ENCODE measurements around the gene KHDC1L. TPM values are rescaled to one million over a fixed set of nuclear protein-coding genes. Genes with fewer than 3 reads are reported as not detected.
"Not testable (repeated sequence)": the region's sequence is repeated elsewhere in the genome, so short reads cannot be mapped to it uniquely, and the experiment has no call there.

Gene KHDC1L
- total RNA-seq, 3 donors from 2014 or later = not detected

DNA sequence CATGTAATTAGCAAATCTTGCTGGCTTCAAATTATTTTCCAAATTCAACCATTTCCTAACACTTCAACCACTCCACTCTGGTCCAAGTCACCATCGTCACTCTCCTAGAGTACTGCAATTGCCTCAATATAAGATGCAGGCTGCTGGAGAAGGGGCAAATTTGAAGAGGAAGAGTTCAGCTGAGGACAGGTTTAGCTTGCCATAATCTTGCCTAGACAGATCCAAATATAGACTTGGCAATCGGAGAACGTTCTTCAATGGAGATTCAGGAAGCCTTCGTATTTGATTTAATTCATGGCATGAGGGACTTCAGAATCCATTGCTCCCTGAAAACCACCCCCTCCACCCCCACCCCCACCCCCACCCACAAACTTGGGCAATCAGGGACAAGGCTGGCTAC is 15.4 kb upstream of the KHDC1L start:
- TF ChIP-seq, protein P1, sequence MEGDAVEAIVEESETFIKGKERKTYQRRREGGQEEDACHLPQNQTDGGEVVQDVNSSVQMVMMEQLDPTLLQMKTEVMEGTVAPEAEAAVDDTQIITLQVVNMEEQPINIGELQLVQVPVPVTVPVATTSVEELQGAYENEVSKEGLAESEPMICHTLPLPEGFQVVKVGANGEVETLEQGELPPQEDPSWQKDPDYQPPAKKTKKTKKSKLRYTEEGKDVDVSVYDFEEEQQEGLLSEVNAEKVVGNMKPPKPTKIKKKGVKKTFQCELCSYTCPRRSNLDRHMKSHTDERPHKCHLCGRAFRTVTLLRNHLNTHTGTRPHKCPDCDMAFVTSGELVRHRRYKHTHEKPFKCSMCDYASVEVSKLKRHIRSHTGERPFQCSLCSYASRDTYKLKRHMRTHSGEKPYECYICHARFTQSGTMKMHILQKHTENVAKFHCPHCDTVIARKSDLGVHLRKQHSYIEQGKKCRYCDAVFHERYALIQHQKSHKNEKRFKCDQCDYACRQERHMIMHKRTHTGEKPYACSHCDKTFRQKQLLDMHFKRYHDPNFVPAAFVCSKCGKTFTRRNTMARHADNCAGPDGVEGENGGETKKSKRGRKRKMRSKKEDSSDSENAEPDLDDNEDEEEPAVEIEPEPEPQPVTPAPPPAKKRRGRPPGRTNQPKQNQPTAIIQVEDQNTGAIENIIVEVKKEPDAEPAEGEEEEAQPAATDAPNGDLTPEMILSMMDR (IDR thresholded peaks at IDR 0.05) = no peak
- ATAC-seq = no peak
- no peak for DNase-seq

DNA sequence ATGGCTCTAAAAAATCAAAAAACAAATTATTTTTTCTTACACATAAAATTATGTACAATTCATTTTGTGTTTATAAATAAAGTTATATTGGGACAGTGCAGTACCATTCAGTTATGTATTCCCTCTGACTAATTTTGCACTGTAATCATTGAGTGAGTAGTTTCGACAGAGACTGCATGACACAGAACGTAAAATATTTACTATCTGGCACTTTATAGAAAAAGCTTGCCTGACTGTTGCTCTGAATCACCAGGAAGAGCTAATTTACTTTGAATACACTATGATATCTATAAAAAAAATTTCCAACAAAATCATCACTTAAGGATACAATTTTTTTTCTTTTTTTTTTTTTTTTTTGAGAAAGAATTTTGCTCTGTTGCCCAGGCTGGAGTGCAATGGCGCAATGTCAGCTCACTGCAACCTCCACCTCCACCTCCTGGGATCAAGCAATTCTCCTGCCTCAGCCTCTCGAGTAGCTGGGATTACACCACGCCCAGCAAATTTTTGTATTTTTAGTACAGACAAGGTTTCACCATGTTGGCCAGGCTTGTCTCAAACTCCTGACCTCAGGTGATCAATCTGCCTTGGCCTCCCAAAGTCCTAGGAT is 11.0 kb upstream of the KHDC1L start:
- DNase-seq (no peak), ATAC-seq (no peak)
- Histone ChIP-seq H3K4me3 (no peak overlapping the region), H3K36me3 (ENCODE audit: low read depth) (no peaks in the 10 kb centered on the region), H3K9me3 (no peaks in the 10 kb centered on the region), H3K4me1 (ENCODE audit: low read depth) (no peaks in the 10 kb centered on the region)
- intact Hi-C loops (cut with DNase I, micrococcal nuclease) = no loop called here
- TF ChIP-seq, protein P1 (IDR thresholded peaks at IDR 0.05) = no peak

More for the DNA sequence above, 15.4 kb upstream of the KHDC1L start:
- no peak overlapping the region for H3K4me3 ChIP-seq
- H3K9me3 ChIP-seq = no peaks in the 10 kb centered on the region
- no peaks in the 10 kb centered on the region for H3K4me1 ChIP-seq (ENCODE audit: low read depth)
- intact Hi-C loops (cut with DNase I, micrococcal nuclease) = no loop called here
- H3K36me3 ChIP-seq (ENCODE audit: low read depth) = no peaks in the 10 kb centered on the region

DNA sequence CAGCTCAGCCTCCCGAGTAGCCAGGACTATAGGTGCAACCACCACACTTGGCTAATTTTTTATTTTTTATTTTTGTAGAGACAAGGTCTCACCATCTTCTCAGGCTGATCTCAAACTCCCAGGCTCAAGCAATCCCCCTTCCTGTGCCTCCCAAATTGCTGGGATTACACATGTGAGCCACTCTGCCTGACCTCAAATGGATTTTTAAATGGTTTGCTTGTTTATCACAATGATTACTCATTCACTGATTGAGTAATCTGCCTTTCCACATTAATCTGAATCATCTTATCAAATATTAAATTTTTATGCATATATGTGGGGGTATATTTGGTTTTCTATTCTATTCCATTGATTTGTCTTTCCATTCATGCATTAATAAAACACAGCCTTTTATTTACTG is 9.4 kb upstream of the KHDC1L start:
- intact Hi-C loops (cut with DNase I, micrococcal nuclease) = no loop called here
- H3K4me3 ChIP-seq = no peak overlapping the region
- ATAC-seq = no peak

DNA sequence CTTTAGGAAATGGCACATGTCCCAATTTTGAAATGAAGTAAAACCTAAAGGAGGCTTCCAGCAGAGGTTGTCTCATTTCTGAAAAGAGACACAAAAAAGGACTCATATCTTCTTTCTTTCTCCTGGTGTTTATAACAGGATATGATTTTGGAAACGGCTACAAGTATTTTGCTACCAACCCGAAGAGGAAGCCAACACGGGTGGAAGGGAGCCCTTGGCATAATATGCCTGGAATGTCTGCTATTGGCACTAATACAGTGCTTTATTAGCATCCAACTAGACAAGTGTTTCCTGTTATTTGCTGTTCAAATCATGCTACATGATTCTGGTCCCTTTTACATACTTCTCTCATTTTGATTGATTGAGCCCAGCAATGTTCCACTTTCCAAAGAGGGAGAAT is 8.7 kb upstream of the KHDC1L start:
- H3K4me3 ChIP-seq; H3K9me3 ChIP-seq; H3K36me3 ChIP-seq (ENCODE audit: low read depth); intact Hi-C loops (cut with DNase I, micrococcal nuclease); DNase-seq; ATAC-seq; H3K4me1 ChIP-seq (ENCODE audit: low read depth): not testable (repeated sequence)

More for the DNA sequence above, 9.4 kb upstream of the KHDC1L start:
- Histone ChIP-seq H3K9me3 (no peaks in the 10 kb centered on the region), H3K36me3 (ENCODE audit: low read depth) (no peaks in the 10 kb centered on the region), H3K4me1 (ENCODE audit: low read depth) (no peaks in the 10 kb centered on the region)
- TF ChIP-seq, protein P1 (IDR thresholded peaks at IDR 0.05) = no peak
- DNase-seq = no peak

DNA sequence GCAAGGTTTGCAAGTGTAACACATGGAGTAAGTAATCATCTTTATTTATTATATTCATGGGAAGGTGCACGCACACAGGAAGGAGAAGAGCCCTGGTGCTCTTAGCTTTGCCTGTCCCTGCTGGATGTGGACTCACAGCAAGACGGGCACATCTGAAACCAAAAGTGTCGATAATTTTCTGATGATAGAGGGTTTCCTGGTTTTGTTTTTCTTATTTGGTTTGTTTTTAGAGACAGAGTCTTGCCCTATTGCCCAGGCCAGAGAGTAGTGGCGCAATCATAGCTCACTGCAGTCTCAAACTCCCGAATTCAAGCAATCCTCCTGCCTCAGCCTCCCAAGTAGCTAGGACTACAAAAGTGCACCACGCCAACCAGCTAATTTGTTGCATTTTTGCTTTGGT is 7.8 kb upstream of the KHDC1L start:
- intact Hi-C loops (cut with DNase I, micrococcal nuclease) = no loop called here
- Histone ChIP-seq H3K9me3 (no peaks in the 10 kb centered on the region), H3K4me3 (no peak overlapping the region), H3K4me1 (ENCODE audit: low read depth) (no peaks in the 10 kb centered on the region), H3K36me3 (ENCODE audit: low read depth) (no peaks in the 10 kb centered on the region)
- TF ChIP-seq, protein P1 (IDR thresholded peaks at IDR 0.05) = no peak
- DNase-seq (no peak), ATAC-seq (no peak)

GRCh38 chr6:73231986-73232391 is 6.7 kb upstream of the KHDC1L start:
- no peak overlapping the region for H3K4me3 ChIP-seq
- no peaks in the 10 kb centered on the region for H3K4me1 ChIP-seq (ENCODE audit: low read depth)
- ATAC-seq = no peak
- TF ChIP-seq, protein P1 (IDR thresholded peaks at IDR 0.05) = no peak
- H3K36me3 ChIP-seq (ENCODE audit: low read depth) = no peaks in the 10 kb centered on the region
- DNase-seq = no peak
- intact Hi-C loops (cut with DNase I, micrococcal nuclease) = no loop called here
- H3K9me3 ChIP-seq = no peaks in the 10 kb centered on the region
